ENCODE data around the gene TXN2. TPM values are rescaled to one million over a fixed set of nuclear protein-coding genes. Genes with fewer than 3 reads are reported as not detected.
A peak's percentile ranks its signal among the peaks of the same experiment; 100 is the strongest.
"Not testable (repeated sequence)": the region's sequence is repeated elsewhere in the genome, so short reads cannot be mapped to it uniquely, and the experiment has no call there.

Gene TXN2
- total RNA-seq, 1 experiment from 2014 or later, result 13.8 TPM

DNA sequence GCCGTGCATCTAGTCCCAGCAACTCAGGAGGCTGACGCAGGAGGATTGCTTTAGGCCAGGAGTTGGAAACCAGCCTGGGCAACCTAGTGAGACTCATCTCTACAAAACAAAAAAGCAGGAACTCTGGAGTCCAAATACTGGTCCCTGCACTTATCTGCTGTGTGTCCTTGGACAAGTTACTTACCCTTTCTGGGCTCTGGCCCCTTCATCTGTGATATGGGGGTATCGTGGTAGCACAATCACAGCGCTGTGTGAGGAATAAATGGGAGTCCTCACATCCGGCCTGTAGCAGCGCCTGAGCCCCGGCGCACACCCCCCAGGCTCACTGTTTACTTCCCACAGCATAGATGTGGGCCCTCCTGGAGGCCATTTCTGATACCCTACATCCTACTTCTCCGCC, 49.5 kb downstream of the TXN2 start:
- DNase-seq (ENCODE audit: low read depth), result no peak

GRCh38 chr22:36430863-36431262, 50.6 kb downstream of the TXN2 start:
- peak; percentile 56 for DNase-seq (ENCODE audit: low read depth)

DNA sequence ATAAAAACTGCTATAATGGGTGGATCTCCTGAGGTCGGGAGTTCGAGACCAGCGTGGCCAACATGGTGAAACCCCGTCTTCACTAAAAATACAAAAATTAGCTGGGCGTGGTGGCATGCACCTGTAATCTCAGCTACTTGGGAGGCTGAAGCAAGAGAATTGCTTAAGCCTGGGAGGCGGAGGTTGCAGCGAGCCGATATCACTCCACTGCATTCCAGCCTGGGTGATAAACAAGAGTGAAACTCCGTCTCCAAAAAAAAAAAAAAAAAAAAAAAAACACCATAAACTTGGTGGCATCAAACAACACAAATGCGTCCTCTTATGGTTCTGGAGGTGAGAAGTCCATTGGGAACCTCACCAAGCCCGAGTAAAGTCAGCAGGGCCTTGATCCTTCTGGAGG, 53.5 kb downstream of the TXN2 start:
- DNase-seq (ENCODE audit: low read depth), result not testable (repeated sequence)

DNA sequence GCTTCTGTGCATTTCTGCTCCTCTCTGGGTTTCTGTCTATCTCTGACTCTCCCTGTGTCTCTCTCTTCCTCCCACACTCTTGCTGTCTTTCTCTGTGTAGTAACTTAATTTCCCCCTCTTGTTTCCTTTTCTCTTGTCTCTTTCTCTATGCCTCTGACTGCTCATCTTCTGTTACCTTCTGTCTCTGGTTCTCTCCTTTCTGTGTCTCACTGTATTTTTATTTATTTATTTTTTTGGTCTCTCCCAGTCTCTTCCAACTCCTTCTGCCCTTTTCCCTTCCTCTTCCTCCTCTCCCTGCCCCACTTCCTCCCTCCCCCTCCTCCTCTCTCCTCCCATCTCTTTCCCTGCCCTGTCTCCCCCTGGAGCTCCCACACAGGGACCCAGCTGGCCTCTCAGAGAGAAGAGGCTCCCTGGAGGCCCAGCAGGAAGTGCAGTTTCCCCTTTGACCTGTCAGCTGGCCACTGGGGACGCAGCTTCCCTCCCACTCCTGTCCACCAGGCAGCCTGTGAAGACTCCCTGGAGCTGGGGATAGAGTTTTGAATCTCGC, 55.4 kb downstream of the TXN2 start:
- DNase-seq (ENCODE audit: low read depth), result peak; percentile 39

DNA sequence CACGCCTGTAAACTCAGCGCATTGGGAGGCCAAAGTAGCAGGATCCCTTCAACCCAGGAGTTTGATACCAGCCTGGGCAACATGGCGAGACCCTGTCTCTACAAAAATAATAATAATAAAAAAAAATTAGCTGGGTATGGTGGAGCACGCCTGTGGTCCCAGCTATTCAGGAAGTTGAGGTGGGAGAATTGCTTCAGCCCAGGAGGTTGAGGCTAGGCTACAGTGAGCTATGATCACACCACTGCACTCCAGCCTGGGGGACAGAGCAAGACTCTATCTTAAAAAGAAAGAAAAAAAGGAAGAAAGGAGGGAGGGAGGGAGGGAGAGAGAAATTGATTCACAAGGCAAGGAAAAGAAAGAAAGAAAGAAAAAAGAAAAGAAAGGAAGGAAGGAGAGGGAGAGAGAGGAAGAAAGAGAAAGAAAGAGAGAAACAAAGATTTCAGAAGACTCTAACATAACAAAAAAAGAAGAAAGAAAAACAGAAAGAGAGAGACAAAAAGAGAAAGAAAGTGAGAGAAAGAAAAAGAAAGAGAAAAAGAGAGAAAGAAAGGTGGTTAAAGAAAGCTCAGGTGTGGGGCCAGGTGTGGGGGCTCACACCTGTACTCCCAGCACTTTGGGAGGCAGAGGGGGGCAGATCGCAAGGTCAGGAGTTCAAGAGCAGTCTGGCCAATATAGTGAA, 56.4 kb downstream of the TXN2 start:
- DNase-seq (ENCODE audit: low read depth), result no peak

DNA sequence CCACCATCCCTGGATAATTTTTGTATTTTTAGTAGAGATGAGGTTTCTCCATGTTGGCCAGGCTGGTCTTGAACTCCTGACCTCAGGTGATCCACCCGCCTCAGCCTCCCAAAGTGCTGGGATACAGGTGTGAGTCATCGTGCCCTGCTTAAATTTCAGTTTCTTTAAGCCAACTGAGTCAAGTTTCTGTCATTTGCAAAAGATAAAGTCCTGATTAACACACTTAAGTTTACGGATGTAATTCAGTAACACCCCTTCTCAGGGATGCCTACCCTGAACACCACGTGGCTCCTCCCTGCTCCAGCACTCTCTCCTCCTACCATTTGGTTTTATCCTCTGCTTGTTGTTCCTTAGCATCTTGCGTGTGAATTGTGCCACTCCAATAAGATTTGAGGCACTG, 57.0 kb downstream of the TXN2 start:
- peak; percentile 46 for DNase-seq (ENCODE audit: low read depth)

DNA sequence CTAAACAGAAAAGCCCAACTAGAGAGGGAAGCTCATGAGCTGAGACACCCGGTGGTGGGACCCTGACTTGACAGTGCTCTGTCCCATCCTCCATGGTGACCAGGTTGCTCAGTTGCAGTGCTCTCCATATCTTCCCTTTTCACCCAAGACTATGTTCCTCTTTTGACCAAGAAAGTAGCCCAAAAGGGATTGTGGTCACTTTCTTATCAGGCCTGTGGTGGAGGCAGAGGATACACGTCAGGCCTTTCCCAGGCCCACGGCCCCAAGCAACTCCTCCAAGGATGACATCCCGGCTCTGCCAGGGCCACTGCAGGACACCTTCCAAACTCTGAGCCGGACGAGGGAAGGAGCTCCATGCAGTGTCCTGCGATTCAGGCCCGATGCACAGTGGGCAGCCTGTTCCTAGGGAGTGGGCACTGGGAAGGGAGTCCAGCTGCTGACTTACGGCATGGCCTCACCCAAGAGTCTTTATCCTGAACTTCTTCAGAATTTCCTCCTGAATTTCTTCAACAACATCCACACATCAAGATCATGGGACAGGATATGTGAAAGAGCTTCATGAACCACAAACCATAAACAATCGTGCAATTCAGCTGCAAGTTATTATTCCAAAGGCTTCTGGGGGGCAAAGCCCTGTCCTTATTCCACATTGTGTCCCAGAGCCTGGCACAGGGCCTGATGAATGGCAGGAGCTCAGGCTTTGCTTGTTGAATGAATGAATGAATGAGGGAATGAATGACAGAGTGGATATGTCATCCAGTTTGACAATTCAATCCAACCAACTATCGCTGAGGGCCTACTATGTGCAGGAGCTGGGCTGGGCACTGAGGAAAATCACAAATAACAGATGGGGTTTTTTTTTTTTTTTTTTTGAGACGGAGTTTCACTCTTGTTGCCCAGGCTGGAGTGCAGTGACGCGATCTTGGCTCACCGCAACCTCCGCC, 57.7 kb downstream of the TXN2 start:
- DNase-seq (ENCODE audit: low read depth), result peak; percentile 64

GRCh38 chr22:36422287-36423014, 59.0 kb downstream of the TXN2 start:
- no peak for DNase-seq (ENCODE audit: low read depth)

- DNase-seq (ENCODE audit: low read depth), result no peak
Observed at GRCh38 chr22:36419912-36420882, 61.2 kb downstream of the TXN2 start.

GRCh38 chr22:36419177-36419911, 62.1 kb downstream of the TXN2 start:
- peak; percentile 74 for DNase-seq (ENCODE audit: low read depth)

GRCh38 chr22:36417281-36417686, 64.2 kb downstream of the TXN2 start:
- DNase-seq (ENCODE audit: low read depth), result peak; percentile 95

Other genes with a start within 250 kb of the TXN2 start
- 43.7 and 51.4 TPM in 2 replicates for gene APOL2, start 242.1 kb downstream of the TXN2 start, total RNA-seq (2014; rRNA removed; shearing (Covaris generic))
- 15.2 and 20.0 TPM in 2 replicates for gene APOL1, start 228.5 kb downstream of the TXN2 start, total RNA-seq (2014; rRNA removed; shearing (Covaris generic))
- 349 and 464 TPM in 2 replicates for gene MYH9, start 93.7 kb downstream of the TXN2 start, total RNA-seq (2014; rRNA removed; shearing (Covaris generic))
- 3.6 and 4.5 TPM in 2 replicates for gene FOXRED2, start 25.4 kb upstream of the TXN2 start, total RNA-seq (2014; rRNA removed; shearing (Covaris generic))
- gene EIF3D, start 47.5 kb upstream of the TXN2 start, total RNA-seq (2014; rRNA removed; shearing (Covaris generic)), result 519 and 532 TPM in 2 replicates
- not detected in 2 replicates for gene CACNG2, start 222.1 kb upstream of the TXN2 start, total RNA-seq (2014; rRNA removed; shearing (Covaris generic))

All from Daoy (cell line).